K562 (cell line): Measurements from ENCODE around the gene METTL23. TPM values are rescaled to one million over a fixed set of nuclear protein-coding genes. Genes with fewer than 3 reads are reported as not detected.

Source experiments
- CHD7 ChIP-seq: fragments of 200-600 bp; sonication (generic); IDR thresholded peaks from one replicate; pipeline ENCODE4 v1.6.1; 2012; ENCODE audit warnings: mild to moderate bottlenecking, low read depth, low read length, inconsistent platforms
- CTBP1 ChIP-seq: fragments of 450-650 bp; IDR thresholded peaks from 2 replicates; pipeline ENCODE4 v1.6.1; 2016; ENCODE audit warnings: borderline replicate concordance
- GABPB2 ChIP-seq: fragments of 250-450 bp; sonication (Bioruptor Pico); conservative IDR thresholded peaks from 2 replicates; pipeline ENCODE4 v1.5.1; 2021; ENCODE audit warnings: mild to moderate bottlenecking
- PCBP1 ChIP-seq: fragments of 200-400 bp; formaldehyde crosslinking; IDR thresholded peaks from 2 replicates; pipeline ENCODE4 v1.6.1; 2018; ENCODE audit warnings: mild to moderate bottlenecking, low read depth, low read length; ENCODE audit not compliant: poor library complexity, severe bottlenecking
- PCBP2 ChIP-seq: fragments of 200-400 bp; formaldehyde crosslinking; IDR thresholded peaks from 2 replicates; pipeline ENCODE4 v1.6.1; 2018; ENCODE audit warnings: low read length, low read depth, mild to moderate bottlenecking, moderate library complexity; ENCODE audit not compliant: poor library complexity, severe bottlenecking
- SIRT6 ChIP-seq: IDR thresholded peaks from one replicate; pipeline ENCODE4 v1.6.1; 2012; ENCODE audit warnings: low read depth, mild to moderate bottlenecking, control low read depth, inconsistent platforms, low read length, moderate library complexity
- SNAPC5 ChIP-seq: fragments of 250-450 bp; sonication (Bioruptor Pico); IDR thresholded peaks from 2 replicates; pipeline ENCODE4 v1.8.0; 2021; ENCODE audit warnings: moderate library complexity, mild to moderate bottlenecking, inconsistent platforms
- ZBTB2 ChIP-seq: fragments of 450-650 bp; IDR thresholded peaks from 2 replicates; pipeline ENCODE4 v1.6.1; 2016; ENCODE audit warnings: antibody characterized with exemption
- ZNF12 ChIP-seq: sonication (generic); formaldehyde crosslinking; IDR thresholded peaks from 2 replicates; pipeline ENCODE4 v1.4.0; 2020; ENCODE audit warnings: mild to moderate bottlenecking, missing genetic modification reagents
- polyA plus RNA-seq, 8 experiments: library from polyadenylated mRNA; depleted of rRNA in 4 of 8; stranded (reverse) in 5 of 8; unstranded in 3 of 8; fragments of >200 nt; fragmentation: Nextera tagmentation in 2 of 8; fragmentation: Illumina TruSeq in 1 of 8; extraction: Ambion mirVana in 2 of 8; extraction: Trizol in 1 of 8; gene quantifications; 2 replicates each; pipeline versions ENCODE4 v1.2.1 to v1.2.3, GENCODE V29; 2011 to 2014; ENCODE audit warnings: inconsistent platforms in 1 of 8, missing spikeins in 1 of 8
- total RNA-seq, 7 experiments: library from RNA; depleted of rRNA in 6 of 7; stranded (reverse); fragments of >200 nt in 6 of 7; fragmentation: Illumina TruSeq in 2 of 7; extraction: Trizol in 2 of 7; gene quantifications; 2 replicates each; pipeline versions ENCODE4 v1.2.1 to v1.2.3, GENCODE V29; 2011 to 2021; ENCODE audit warnings: low replicate concordance in 1 of 7

METTL23 gene
- total and polyA plus RNA-seq, 9 of the 15 experiments (the other 6 are each of a cell fraction or from before 2014, with no cell fraction given), result 29.4 to 67.3 (median 41.6) TPM

GRCh38 chr17:76726776-76727718 is at the start of gene METTL23 (continued):
- no peak for TF ChIP-seq SIRT6
- TF ChIP-seq CHD7, result no peak
- TF ChIP-seq PCBP1, result peak; percentile 94
- peak; percentile 57 for TF ChIP-seq ZNF12 (CRISPR knock-in tag)
- peak; percentile 57 for TF ChIP-seq CTBP1
- 0 out of 2 replicates have a peak, but pooled peaks have one; percentile 19 for TF ChIP-seq ZBTB2
- TF ChIP-seq GABPB2, result no peak
- TF ChIP-seq PCBP2, result no peak
- TF ChIP-seq SNAPC5 (CRISPR knock-in tag), result no peak
